GM19372 (cell line): ENCODE results near the gene CCDC3.

ENCODE experiments used
- ATAC-seq: cut with Tn5 transposase; IDR thresholded peaks from one replicate; pipeline ENCODE4 v1.9.1; 2021; ENCODE audit warnings: mild to moderate bottlenecking, low read depth, moderate library complexity; ENCODE audit not compliant: unreplicated experiment

CCDC3 gene

GRCh38 chr10:12928571-12928970, 72.9 kb downstream of the CCDC3 start:
- no peak for ATAC-seq

GRCh38 chr10:12927896-12928295, 73.6 kb downstream of the CCDC3 start:
- no peak for ATAC-seq

GRCh38 chr10:12925845-12926244, 75.7 kb downstream of the CCDC3 start:
- ATAC-seq, result no peak

GRCh38 chr10:12924911-12925310, 76.6 kb downstream of the CCDC3 start:
- ATAC-seq, result no peak

- no peak for ATAC-seq
Observed at GRCh38 chr10:12922117-12922900, 79.2 kb downstream of the CCDC3 start.

GRCh38 chr10:12921163-12921562, 80.3 kb downstream of the CCDC3 start:
- ATAC-seq, result no peak

GRCh38 chr10:12919574-12919973, 81.9 kb downstream of the CCDC3 start:
- ATAC-seq, result no peak

GRCh38 chr10:12916587-12916986, 84.9 kb downstream of the CCDC3 start:
- no peak for ATAC-seq

- ATAC-seq, result no peak
Observed at GRCh38 chr10:12915637-12916168, 85.8 kb downstream of the CCDC3 start.

- ATAC-seq, result no peak
Observed at GRCh38 chr10:12914111-12914510, 87.4 kb downstream of the CCDC3 start.

GRCh38 chr10:12911795-12912194, 89.7 kb downstream of the CCDC3 start:
- no peak for ATAC-seq

GRCh38 chr10:12910835-12911234, 90.7 kb downstream of the CCDC3 start:
- ATAC-seq, result no peak

- ATAC-seq, result no peak
Observed at GRCh38 chr10:12909836-12910185, 91.7 kb downstream of the CCDC3 start.

- ATAC-seq, result no peak
Observed at GRCh38 chr10:12909182-12909835, 92.2 kb downstream of the CCDC3 start.

GRCh38 chr10:12908773-12909172, 92.7 kb downstream of the CCDC3 start:
- ATAC-seq, result no peak

- no peak for ATAC-seq
Observed at GRCh38 chr10:12907656-12908055, 93.9 kb downstream of the CCDC3 start.

- no peak for ATAC-seq
Observed at GRCh38 chr10:12906051-12906541, 95.4 kb downstream of the CCDC3 start.

- ATAC-seq, result no peak
Observed at GRCh38 chr10:12905067-12905466, 96.4 kb downstream of the CCDC3 start.

GRCh38 chr10:12902851-12903358, 98.6 kb downstream of the CCDC3 start:
- ATAC-seq, result no peak

GRCh38 chr10:12902135-12902572, 99.4 kb downstream of the CCDC3 start:
- no peak for ATAC-seq

GRCh38 chr10:12899546-12899945, 102.0 kb downstream of the CCDC3 start:
- ATAC-seq, result no peak
